Neural cell (in vitro differentiated cells): ENCODE data around the gene SRSF10. TPM values are rescaled to one million over a fixed set of nuclear protein-coding genes. Genes with fewer than 3 reads are reported as not detected.
"Not testable (repeated sequence)": the region's sequence is repeated elsewhere in the genome, so short reads cannot be mapped to it uniquely, and the experiment has no call there.

ENCODE experiments used
- H2AFZ ChIP-seq: fragments of 200-600, 300-800 bp; sonication (generic), shearing (Covaris generic); 2 replicates; pipeline ENCODE4 v1.6.0; 2014; ENCODE audit warnings: low read depth, mild to moderate bottlenecking, antibody characterized with exemption, low read length, moderate library complexity
- H3F3A ChIP-seq: fragments of 200-600 bp; shearing (Covaris generic); 2 replicates; pipeline ENCODE4 v1.6.1; 2016; ENCODE audit warnings: mild to moderate bottlenecking, moderate library complexity, mixed read lengths, antibody characterized with exemption, low read length; ENCODE audit not compliant: insufficient read depth, poor library complexity, severe bottlenecking
- H3K27ac ChIP-seq: fragments of 200-600, 300-800 bp; sonication (generic), shearing (Covaris generic); 2 replicates; pipeline ENCODE4 v1.5.1; 2014; ENCODE audit warnings: mild to moderate bottlenecking, low read length, moderate library complexity
- H3K27me3 ChIP-seq: fragments of 300-800, 200-600 bp; sonication (generic), shearing (Covaris generic); 2 replicates; pipeline ENCODE4 v1.6.0; 2014; ENCODE audit warnings: mild to moderate bottlenecking, low read depth, low read length, moderate library complexity; ENCODE audit not compliant: insufficient read depth
- H3K36me3 ChIP-seq: fragments of 300-800, 200-600 bp; sonication (generic), shearing (Covaris generic); 2 replicates; pipeline ENCODE4 v1.5.1; 2014; ENCODE audit warnings: mild to moderate bottlenecking, antibody characterized with exemption, low read length, moderate library complexity; ENCODE audit not compliant: insufficient read depth
- H3K4me2 ChIP-seq: fragments of 300-800, 200-600 bp; sonication (generic), shearing (Covaris generic); 2 replicates; pipeline ENCODE4 v1.6.0; 2014; ENCODE audit warnings: mild to moderate bottlenecking, low read length
- H3K4me3 ChIP-seq: fragments of 300-800, 200-600 bp; sonication (generic), shearing (Covaris generic); 2 replicates; pipeline ENCODE4 v1.5.1; 2014; ENCODE audit warnings: mild to moderate bottlenecking, low read length, moderate library complexity
- H3K79me2 ChIP-seq: fragments of 200-600 bp; shearing (Covaris generic); replicated peaks from 2 replicates; pipeline ENCODE4 v1.6.0; 2014; ENCODE audit warnings: mild to moderate bottlenecking, low read length, moderate library complexity; ENCODE audit not compliant: insufficient read depth
- H3K9ac ChIP-seq: fragments of 300-800, 200-600 bp; sonication (generic), shearing (Covaris generic); 2 replicates; pipeline ENCODE4 v1.6.1; 2016; ENCODE audit warnings: mild to moderate bottlenecking, low read length, mixed read lengths
- H3K9me2 ChIP-seq: fragments of 200-600 bp; shearing (Covaris generic); 2 replicates; pipeline ENCODE4 v1.6.1; 2016; ENCODE audit warnings: mild to moderate bottlenecking, low read length, mixed read lengths; ENCODE audit not compliant: insufficient read depth
- H3K9me3 ChIP-seq: fragments of 200-600, 300-800 bp; sonication (generic), shearing (Covaris generic); 2 replicates; pipeline ENCODE4 v1.6.1; 2016; ENCODE audit warnings: mild to moderate bottlenecking, mixed run types, low read length, moderate library complexity, mixed read lengths
- H4K20me1 ChIP-seq: fragments of 200-600 bp; shearing (Covaris generic); 2 replicates; pipeline ENCODE4 v1.6.1; 2016; ENCODE audit warnings: mild to moderate bottlenecking, mixed run types; ENCODE audit not compliant: insufficient read depth
- EP300 ChIP-seq: fragments of 450-650 bp; conservative IDR thresholded peaks from 2 replicates; pipeline ENCODE4 v1.6.1; 2014; ENCODE audit warnings: antibody characterized with exemption, mild to moderate bottlenecking, moderate library complexity; ENCODE audit not compliant: poor library complexity, severe bottlenecking
- EZH2 ChIP-seq: fragments of 200-600, 300-800 bp; shearing (Covaris generic), sonication (generic); IDR thresholded peaks from 2 replicates; pipeline ENCODE4 v1.6.1; 2014; ENCODE audit warnings: antibody characterized with exemption, low read length, borderline replicate concordance, mild to moderate bottlenecking; ENCODE audit not compliant: insufficient read depth, poor library complexity, severe bottlenecking
- MXI1 ChIP-seq: fragments of 450-650 bp; conservative IDR thresholded peaks from 2 replicates; pipeline ENCODE4 v1.6.1; 2014; ENCODE audit warnings: antibody characterized with exemption, mild to moderate bottlenecking; ENCODE audit not compliant: poor library complexity, severe bottlenecking
- POLR2AphosphoS5 ChIP-seq: IDR thresholded peaks from 2 replicates; pipeline ENCODE4 v1.6.1; 2012
- RAD21 ChIP-seq: fragments of 450-650 bp; conservative IDR thresholded peaks from 2 replicates; pipeline ENCODE4 v1.6.1; 2014; ENCODE audit warnings: antibody characterized with exemption, mild to moderate bottlenecking, moderate library complexity
- TAF1 ChIP-seq: IDR thresholded peaks from 2 replicates; pipeline ENCODE4 v1.6.1; 2012; ENCODE audit warnings: low read depth
- polyA plus RNA-seq: library from polyadenylated mRNA; depleted of rRNA; stranded (reverse); fragments of >200 nt; gene quantifications from 2 replicates; pipeline ENCODE4 v1.2.3, GENCODE V29; 2014
- TF ChIP-seq, protein P1 (sequence below): IDR thresholded peaks from 2 replicates; pipeline ENCODE4 v1.6.1; 2012; ENCODE audit warnings: borderline replicate concordance
- TF ChIP-seq, protein P2 (sequence below): fragments of 450-650 bp; IDR thresholded peaks from 2 replicates; pipeline ENCODE4 v1.5.1; 2014; ENCODE audit warnings: antibody characterized with exemption, mild to moderate bottlenecking, moderate library complexity; ENCODE audit not compliant: poor library complexity, severe bottlenecking

The SRSF10 gene
- polyA plus RNA-seq, 1 donor from 2014 or later, result 201 TPM

DNA sequence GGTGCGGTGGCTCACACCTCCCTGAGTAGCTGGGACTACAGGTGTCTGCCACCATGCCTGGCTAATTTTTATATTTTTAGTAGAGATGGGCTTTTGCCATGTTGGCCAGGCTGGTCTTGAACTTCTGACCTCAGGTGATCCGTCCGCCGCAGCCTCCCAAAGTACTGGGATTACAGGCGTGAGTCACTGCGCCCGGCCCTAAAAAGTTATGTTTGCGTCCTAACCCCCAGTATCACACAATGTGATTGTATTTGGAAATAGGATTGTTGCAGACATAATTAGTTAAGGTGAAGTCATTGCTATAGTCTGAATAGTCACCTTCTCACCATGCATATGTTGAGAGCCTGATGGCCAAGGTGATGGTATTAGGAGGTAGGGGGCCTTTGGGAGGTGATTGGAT is 32.8 kb upstream of the SRSF10 start:
- H3F3A ChIP-seq, H3K4me3 ChIP-seq, H3K79me2 ChIP-seq, H3K9me3 ChIP-seq, H3K27ac ChIP-seq, H3K27me3 ChIP-seq, H3K9me2 ChIP-seq, H4K20me1 ChIP-seq, H3K36me3 ChIP-seq, H3K4me2 ChIP-seq, H2AFZ ChIP-seq, H3K9ac ChIP-seq: not testable (repeated sequence)

DNA sequence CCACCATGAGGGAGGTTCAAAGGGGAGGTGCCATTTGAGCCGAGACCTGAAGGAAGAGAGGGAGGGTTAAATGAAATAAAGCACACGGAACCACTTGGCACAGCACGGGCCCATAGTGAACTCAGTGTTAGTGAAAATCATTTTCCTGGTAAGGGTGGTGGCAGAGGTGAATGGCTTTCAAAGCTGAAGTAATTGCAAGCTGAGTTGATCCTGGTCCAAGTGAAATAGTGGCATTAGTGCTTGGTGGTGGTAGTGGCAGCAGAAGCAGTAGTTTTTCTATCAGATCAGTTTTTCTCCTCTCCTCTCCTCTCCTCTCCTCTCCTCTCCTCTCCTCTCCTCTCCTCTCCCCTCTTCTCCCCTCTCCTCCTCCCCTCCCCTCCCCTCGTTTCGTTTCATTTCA is 30.5 kb upstream of the SRSF10 start:
- H3K27me3 ChIP-seq, result no peaks in the 10 kb centered on the region
- H3K9ac ChIP-seq, result no peak overlapping the region
- no peaks in the 10 kb centered on the region for H3K79me2 ChIP-seq
- H3K4me3 ChIP-seq, result no peak overlapping the region
- H4K20me1 ChIP-seq, result no peaks in the 10 kb centered on the region
- H3K27ac ChIP-seq, result no peak overlapping the region
- H3K9me2 ChIP-seq, result no peaks in the 10 kb centered on the region
- H2AFZ ChIP-seq, result no peak overlapping the region
- H3K9me3 ChIP-seq, result no peaks in the 10 kb centered on the region
- H3F3A ChIP-seq, result no peaks in the 10 kb centered on the region
- H3K4me2 ChIP-seq, result no peak overlapping the region
- no peaks in the 10 kb centered on the region for H3K36me3 ChIP-seq
- TF ChIP-seq POLR2AphosphoS5 (no peak), EZH2 (no peak), RAD21 (no peak), TAF1 (no peak)
- TF ChIP-seq, protein P1, sequence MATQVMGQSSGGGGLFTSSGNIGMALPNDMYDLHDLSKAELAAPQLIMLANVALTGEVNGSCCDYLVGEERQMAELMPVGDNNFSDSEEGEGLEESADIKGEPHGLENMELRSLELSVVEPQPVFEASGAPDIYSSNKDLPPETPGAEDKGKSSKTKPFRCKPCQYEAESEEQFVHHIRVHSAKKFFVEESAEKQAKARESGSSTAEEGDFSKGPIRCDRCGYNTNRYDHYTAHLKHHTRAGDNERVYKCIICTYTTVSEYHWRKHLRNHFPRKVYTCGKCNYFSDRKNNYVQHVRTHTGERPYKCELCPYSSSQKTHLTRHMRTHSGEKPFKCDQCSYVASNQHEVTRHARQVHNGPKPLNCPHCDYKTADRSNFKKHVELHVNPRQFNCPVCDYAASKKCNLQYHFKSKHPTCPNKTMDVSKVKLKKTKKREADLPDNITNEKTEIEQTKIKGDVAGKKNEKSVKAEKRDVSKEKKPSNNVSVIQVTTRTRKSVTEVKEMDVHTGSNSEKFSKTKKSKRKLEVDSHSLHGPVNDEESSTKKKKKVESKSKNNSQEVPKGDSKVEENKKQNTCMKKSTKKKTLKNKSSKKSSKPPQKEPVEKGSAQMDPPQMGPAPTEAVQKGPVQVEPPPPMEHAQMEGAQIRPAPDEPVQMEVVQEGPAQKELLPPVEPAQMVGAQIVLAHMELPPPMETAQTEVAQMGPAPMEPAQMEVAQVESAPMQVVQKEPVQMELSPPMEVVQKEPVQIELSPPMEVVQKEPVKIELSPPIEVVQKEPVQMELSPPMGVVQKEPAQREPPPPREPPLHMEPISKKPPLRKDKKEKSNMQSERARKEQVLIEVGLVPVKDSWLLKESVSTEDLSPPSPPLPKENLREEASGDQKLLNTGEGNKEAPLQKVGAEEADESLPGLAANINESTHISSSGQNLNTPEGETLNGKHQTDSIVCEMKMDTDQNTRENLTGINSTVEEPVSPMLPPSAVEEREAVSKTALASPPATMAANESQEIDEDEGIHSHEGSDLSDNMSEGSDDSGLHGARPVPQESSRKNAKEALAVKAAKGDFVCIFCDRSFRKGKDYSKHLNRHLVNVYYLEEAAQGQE, result no peak

DNA sequence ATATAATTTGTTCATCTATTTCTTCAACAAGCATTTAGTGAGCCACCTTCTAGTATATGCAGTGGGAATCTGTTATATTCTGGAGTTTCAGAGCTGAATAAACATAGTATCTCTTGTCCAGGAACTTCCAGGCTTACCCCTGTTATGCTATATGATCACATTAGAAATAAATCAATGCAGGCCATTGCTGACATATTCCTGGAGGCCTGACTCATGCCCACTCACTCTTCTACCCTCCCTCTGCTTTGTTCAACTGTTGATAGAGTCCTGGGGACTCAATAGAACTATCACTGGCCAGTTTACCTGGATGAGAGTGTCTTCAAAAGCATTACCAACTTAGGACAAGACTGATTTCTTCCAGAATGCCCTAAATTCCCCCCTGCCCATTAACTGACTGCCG is 29.3 kb upstream of the SRSF10 start:
- no peak for TF ChIP-seq EZH2
- TF ChIP-seq, protein P1, result no peak
- no peak for TF ChIP-seq TAF1
- TF ChIP-seq RAD21, result no peak
- no peak for TF ChIP-seq MXI1
- TF ChIP-seq, protein P2, sequence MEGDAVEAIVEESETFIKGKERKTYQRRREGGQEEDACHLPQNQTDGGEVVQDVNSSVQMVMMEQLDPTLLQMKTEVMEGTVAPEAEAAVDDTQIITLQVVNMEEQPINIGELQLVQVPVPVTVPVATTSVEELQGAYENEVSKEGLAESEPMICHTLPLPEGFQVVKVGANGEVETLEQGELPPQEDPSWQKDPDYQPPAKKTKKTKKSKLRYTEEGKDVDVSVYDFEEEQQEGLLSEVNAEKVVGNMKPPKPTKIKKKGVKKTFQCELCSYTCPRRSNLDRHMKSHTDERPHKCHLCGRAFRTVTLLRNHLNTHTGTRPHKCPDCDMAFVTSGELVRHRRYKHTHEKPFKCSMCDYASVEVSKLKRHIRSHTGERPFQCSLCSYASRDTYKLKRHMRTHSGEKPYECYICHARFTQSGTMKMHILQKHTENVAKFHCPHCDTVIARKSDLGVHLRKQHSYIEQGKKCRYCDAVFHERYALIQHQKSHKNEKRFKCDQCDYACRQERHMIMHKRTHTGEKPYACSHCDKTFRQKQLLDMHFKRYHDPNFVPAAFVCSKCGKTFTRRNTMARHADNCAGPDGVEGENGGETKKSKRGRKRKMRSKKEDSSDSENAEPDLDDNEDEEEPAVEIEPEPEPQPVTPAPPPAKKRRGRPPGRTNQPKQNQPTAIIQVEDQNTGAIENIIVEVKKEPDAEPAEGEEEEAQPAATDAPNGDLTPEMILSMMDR, result no peak
- no peak for TF ChIP-seq EP300
- no peak for TF ChIP-seq POLR2AphosphoS5
- no peaks in the 10 kb centered on the region for H3K36me3 ChIP-seq
- H3K27ac ChIP-seq, result no peak overlapping the region
- H2AFZ ChIP-seq, result no peak overlapping the region
- H3K27me3 ChIP-seq, result no peaks in the 10 kb centered on the region
- H3K9me2 ChIP-seq, result no peaks in the 10 kb centered on the region
- H3K79me2 ChIP-seq, result no peaks in the 10 kb centered on the region
- no peak overlapping the region for H3K4me3 ChIP-seq
- no peaks in the 10 kb centered on the region for H3K9me3 ChIP-seq
- H3F3A ChIP-seq, result no peaks in the 10 kb centered on the region
- H3K4me2 ChIP-seq, result no peak overlapping the region
- no peak overlapping the region for H3K9ac ChIP-seq
- no peaks in the 10 kb centered on the region for H4K20me1 ChIP-seq

DNA sequence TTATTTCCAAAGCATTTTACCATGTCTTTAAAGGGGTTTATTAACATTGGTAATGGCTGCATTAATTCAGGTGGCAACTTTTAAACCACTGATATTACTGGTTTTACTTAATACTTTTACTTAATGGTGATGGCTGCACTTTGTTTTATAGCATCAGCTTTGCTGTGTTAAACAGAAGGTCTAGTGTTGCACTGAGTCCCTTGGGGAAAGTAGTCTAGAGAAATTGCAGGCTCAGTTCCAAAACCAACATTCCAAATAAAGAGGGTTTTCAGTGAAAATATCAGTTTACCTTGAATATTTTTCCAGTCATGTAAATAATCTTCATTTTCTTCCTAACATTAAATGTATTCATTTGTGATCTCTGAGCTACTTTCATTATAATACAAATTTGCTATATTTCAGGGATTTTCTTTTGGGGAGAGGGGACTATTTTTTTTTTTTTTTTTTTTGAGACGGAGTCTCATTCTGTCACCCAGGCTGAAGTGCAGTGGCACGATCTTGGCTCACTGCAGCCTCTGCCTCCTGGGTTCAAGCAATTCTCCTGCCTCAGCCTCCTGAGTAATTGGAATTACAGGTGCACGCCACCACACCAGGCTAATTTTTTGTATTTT is 28.6 kb upstream of the SRSF10 start:
- H3K27ac ChIP-seq, H4K20me1 ChIP-seq, H3K79me2 ChIP-seq, H3K27me3 ChIP-seq, H3K4me3 ChIP-seq, H3K9ac ChIP-seq, H3K9me3 ChIP-seq, H3F3A ChIP-seq, H2AFZ ChIP-seq, H3K4me2 ChIP-seq, H3K36me3 ChIP-seq, H3K9me2 ChIP-seq: not testable (repeated sequence)
